Measurements from ENCODE around the gene GMDS. TPM values are rescaled to one million over a fixed set of nuclear protein-coding genes. Genes with fewer than 3 reads are reported as not detected.

Gene GMDS
- total RNA-seq, 1 experiment from 2014 or later = 27.6 TPM

DNA sequence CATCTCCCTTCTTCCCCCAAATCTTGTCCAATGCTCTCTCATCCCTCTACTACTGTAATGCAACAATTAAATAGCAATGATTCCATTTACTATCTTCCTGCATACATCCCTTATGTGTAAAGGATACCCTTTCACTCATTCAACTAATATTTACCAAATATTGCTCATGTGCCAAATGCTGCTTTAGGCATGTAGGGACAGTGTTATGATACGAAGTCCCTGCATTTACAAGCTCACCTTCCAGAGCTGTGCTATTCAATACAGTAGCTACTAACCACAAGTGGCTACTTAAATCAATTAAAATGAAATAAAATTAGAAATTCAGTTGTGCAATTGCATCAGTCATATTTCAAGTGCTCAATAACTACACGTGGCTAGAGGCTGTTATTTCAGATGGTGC lies 41.1 kb downstream of the GMDS start:
- no peak overlapping the region for H2BK120ac ChIP-seq (ENCODE audit: low read depth, low read length, poor library complexity, severe bottlenecking)
- no peak overlapping the region for H3K27ac Mint-ChIP-seq
- H3K23me2 ChIP-seq (ENCODE audit: insufficient read length, low read depth, low read length, poor library complexity, severe bottlenecking) = no peaks in the 10 kb centered on the region
- H3K79me2 ChIP-seq (ENCODE audit: insufficient read depth, low read length) = no peaks in the 10 kb centered on the region
- no peaks in the 10 kb centered on the region for H3K79me1 ChIP-seq (ENCODE audit: insufficient read depth, low read depth, low read length, poor library complexity, severe bottlenecking)
- H4K8ac ChIP-seq (replicated peaks; ENCODE audit: insufficient read length, low read depth, low read length) = no peak overlapping the region
- H4K5ac ChIP-seq (ENCODE audit: insufficient read length, low read depth, low read length) = no peak overlapping the region
- no peak overlapping the region for H2BK5ac ChIP-seq (ENCODE audit: insufficient read length, low read length)
- H3K4me1 Mint-ChIP-seq = peaks cover 3 to 8% of the 10 kb centered on the region in 2 experiments; a peak in 3 of 4 replicates
- no peak overlapping the region for H2BK20ac ChIP-seq (ENCODE audit: low read depth, low read length, poor library complexity, severe bottlenecking)
- no peak overlapping the region for H3K4ac ChIP-seq (ENCODE audit: low read depth, low read length)
- peaks cover 3 to 9% of the 10 kb centered on the region in 2 experiments; a peak in 4 of 5 replicates for H3K9me3 Mint-ChIP-seq
- no peak overlapping the region for H3T11ph ChIP-seq (ENCODE audit: low read length)
- H3K36me3 Mint-ChIP-seq (ENCODE audit: insufficient read depth in 1 of 3, low read depth in 3 of 3) = peaks cover 4 to 12% (median 8%) of the 10 kb centered on the region in 3 experiments; a peak in 6 of 7 replicates
- WGBS (ENCODE audit: extremely low coverage, insufficient read length, low lambda C conversion rate) = no CpG with 5 or more reads among the region's 2 CpGs
- H2AK5ac ChIP-seq (ENCODE audit: insufficient read length, low read length) = no peak overlapping the region
- no peak overlapping the region for H3K4me2 ChIP-seq (ENCODE audit: insufficient read depth, insufficient read length, low read length)
- H3K27me3 ChIP-seq (ENCODE audit: insufficient read depth, low read length) = no peaks in the 10 kb centered on the region
- H2BK12ac ChIP-seq (ENCODE audit: insufficient read length, low read depth, low read length) = no peak overlapping the region
- H4K20me1 ChIP-seq (ENCODE audit: control insufficient read depth, insufficient read depth, insufficient read length) = no peaks in the 10 kb centered on the region
- H3K9me3 ChIP-seq (ENCODE audit: control insufficient read depth, low read depth, low read length) = no peaks in the 10 kb centered on the region
- TF ChIP-seq, protein P1, sequence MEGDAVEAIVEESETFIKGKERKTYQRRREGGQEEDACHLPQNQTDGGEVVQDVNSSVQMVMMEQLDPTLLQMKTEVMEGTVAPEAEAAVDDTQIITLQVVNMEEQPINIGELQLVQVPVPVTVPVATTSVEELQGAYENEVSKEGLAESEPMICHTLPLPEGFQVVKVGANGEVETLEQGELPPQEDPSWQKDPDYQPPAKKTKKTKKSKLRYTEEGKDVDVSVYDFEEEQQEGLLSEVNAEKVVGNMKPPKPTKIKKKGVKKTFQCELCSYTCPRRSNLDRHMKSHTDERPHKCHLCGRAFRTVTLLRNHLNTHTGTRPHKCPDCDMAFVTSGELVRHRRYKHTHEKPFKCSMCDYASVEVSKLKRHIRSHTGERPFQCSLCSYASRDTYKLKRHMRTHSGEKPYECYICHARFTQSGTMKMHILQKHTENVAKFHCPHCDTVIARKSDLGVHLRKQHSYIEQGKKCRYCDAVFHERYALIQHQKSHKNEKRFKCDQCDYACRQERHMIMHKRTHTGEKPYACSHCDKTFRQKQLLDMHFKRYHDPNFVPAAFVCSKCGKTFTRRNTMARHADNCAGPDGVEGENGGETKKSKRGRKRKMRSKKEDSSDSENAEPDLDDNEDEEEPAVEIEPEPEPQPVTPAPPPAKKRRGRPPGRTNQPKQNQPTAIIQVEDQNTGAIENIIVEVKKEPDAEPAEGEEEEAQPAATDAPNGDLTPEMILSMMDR (conservative IDR thresholded peaks at IDR 0.05) = no peak
- H3K27me3 Mint-ChIP-seq (ENCODE audit: low read depth) = no peaks in the 10 kb centered on the region
- H4K91ac ChIP-seq (ENCODE audit: insufficient read length, low read depth, low read length) = no peak overlapping the region
- H3K18ac ChIP-seq (ENCODE audit: insufficient read length, low read depth, low read length) = no peak overlapping the region
- no peak overlapping the region for H3K23ac ChIP-seq (ENCODE audit: insufficient read length, low read depth, low read length)
- no peak for DNase-seq
- H3K27ac ChIP-seq (ENCODE audit: insufficient read length, low read depth, low read length) = no peak overlapping the region
- no peak overlapping the region for H2AFZ ChIP-seq (ENCODE audit: low read length)
- no peak overlapping the region for H2BK15ac ChIP-seq (ENCODE audit: low read depth, low read length)
- no peak overlapping the region for H3K9ac ChIP-seq (ENCODE audit: extremely low read depth, insufficient read length, low read length)
- no peak overlapping the region for H3K4me3 Mint-ChIP-seq
- H3K4me1 ChIP-seq (ENCODE audit: insufficient read depth, low read length) = no peaks in the 10 kb centered on the region
- H3K56ac ChIP-seq (ENCODE audit: insufficient read length, low read depth, low read length) = no peak overlapping the region
- H3K14ac ChIP-seq (ENCODE audit: insufficient read depth, low read length) = no peak overlapping the region
